DOHH2 (cell line): ENCODE data around the gene FZD10.

Experiments used
- H3F3A ChIP-seq: fragments of 200-600 bp; sonication (generic), shearing (Covaris generic); 2 replicates; pipeline ENCODE4 v1.6.0; 2016; ENCODE audit warnings: antibody characterized with exemption, mild to moderate bottlenecking; ENCODE audit not compliant: control insufficient read depth, insufficient read depth
- H3K27ac ChIP-seq: fragments of 200-600 bp; sonication (generic); 2 replicates; pipeline ENCODE4 v1.5.1; 2014; ENCODE audit warnings: low read depth, mild to moderate bottlenecking, low read length, moderate library complexity
- H3K27me3 ChIP-seq: fragments of 200-600 bp; sonication (generic); 2 replicates; pipeline ENCODE4 v1.6.1; 2014; ENCODE audit warnings: mild to moderate bottlenecking, low read length, mixed read lengths; ENCODE audit not compliant: control insufficient read depth
- H3K36me3 ChIP-seq: fragments of 200-600 bp; sonication (generic); 2 replicates; pipeline ENCODE4 v1.6.1; 2014; ENCODE audit warnings: mild to moderate bottlenecking, low read length, moderate library complexity, mixed read lengths; ENCODE audit not compliant: control insufficient read depth
- H3K4me1 ChIP-seq: fragments of 200-600 bp; sonication (generic); 2 replicates; pipeline ENCODE4 v1.6.1; 2014; ENCODE audit warnings: mild to moderate bottlenecking, low read length, mixed read lengths; ENCODE audit not compliant: control insufficient read depth
- H3K4me2 ChIP-seq: fragments of 200-600 bp; sonication (generic); 2 replicates; pipeline ENCODE4 v1.6.0; 2014; ENCODE audit warnings: mild to moderate bottlenecking, low read length, moderate library complexity
- H3K4me3 ChIP-seq: fragments of 200-600 bp; sonication (generic); 2 replicates; pipeline ENCODE4 v1.5.1; 2014; ENCODE audit warnings: mild to moderate bottlenecking, low read length, mixed read lengths
- H3K79me2 ChIP-seq: fragments of 200-600 bp; sonication (generic); 2 replicates; pipeline ENCODE4 v1.6.1; 2014; ENCODE audit warnings: mild to moderate bottlenecking, low read length, mixed read lengths; ENCODE audit not compliant: control insufficient read depth
- H3K9me2 ChIP-seq: fragments of 200-600 bp; sonication (generic); replicated peaks from 2 replicates; pipeline ENCODE4 v1.6.1; 2014; ENCODE audit warnings: mild to moderate bottlenecking, low read length, mixed read lengths; ENCODE audit not compliant: control insufficient read depth
- H3K9me3 ChIP-seq: fragments of 200-600 bp; sonication (generic); 2 replicates; pipeline ENCODE4 v1.6.1; 2014; ENCODE audit warnings: antibody characterized with exemption, low read length, mixed read lengths; ENCODE audit not compliant: control insufficient read depth, insufficient read depth
- H4K20me1 ChIP-seq: fragments of 200-600 bp; sonication (generic); 2 replicates; pipeline ENCODE4 v1.6.0; 2014; ENCODE audit warnings: low read depth, mild to moderate bottlenecking, antibody characterized with exemption, low read length, moderate library complexity; ENCODE audit not compliant: control insufficient read depth, insufficient read depth
- EZH2phosphoT487 ChIP-seq: fragments of 200-600 bp; sonication (generic); IDR thresholded peaks from 2 replicates; pipeline ENCODE4 v1.6.1; 2017; ENCODE audit warnings: borderline replicate concordance, mild to moderate bottlenecking, antibody characterized with exemption, low read length, moderate library complexity, mixed read lengths
- TF ChIP-seq, protein P1 (sequence below): fragments of 200-600 bp; sonication (generic); IDR thresholded peaks from one replicate; pipeline ENCODE4 v1.5.1; 2014; ENCODE audit warnings: antibody characterized with exemption, mild to moderate bottlenecking, low read depth, low read length; ENCODE audit not compliant: poor library complexity, severe bottlenecking

FZD10 gene

DNA sequence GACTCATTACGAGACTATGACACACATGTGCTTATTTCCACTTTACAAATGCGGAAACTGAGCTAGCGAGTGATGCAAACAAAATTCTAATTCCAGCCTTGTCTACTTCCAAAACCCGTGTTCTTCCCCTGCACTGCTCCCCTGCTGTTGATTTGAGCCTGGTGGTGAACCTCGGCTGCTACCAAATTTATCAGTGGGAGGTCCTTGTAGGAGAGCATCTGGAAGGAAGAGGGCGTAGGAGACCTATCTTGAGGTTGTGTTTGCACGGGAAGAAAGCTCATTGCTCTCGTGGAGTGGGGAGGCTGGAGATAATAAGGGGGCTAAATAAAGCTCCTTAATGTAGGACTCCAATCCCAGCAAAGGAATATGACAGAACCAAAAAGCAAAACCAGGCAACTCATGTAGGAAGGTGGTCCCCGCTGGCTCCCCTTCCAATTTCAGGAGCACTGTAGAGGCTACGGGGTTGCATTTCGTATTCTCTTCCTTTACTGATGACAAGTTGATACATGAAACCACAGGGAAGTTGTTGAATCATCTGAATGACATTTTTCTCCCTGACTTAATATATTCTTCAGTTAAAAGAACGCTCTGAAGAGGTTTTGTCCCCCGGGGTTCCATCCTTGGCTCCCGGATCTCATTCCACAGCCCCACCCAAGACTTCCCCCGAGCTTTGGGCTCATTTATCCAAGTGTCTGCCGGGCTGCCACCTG lies 52.6 kb downstream of the FZD10 start:
- H3K4me2 ChIP-seq: no peak overlapping the region
- H4K20me1 ChIP-seq: no peaks in the 10 kb centered on the region
- no peaks in the 10 kb centered on the region for H3K79me2 ChIP-seq
- no peaks in the 10 kb centered on the region for H3F3A ChIP-seq
- H3K27me3 ChIP-seq: no peaks in the 10 kb centered on the region
- H3K36me3 ChIP-seq: no peaks in the 10 kb centered on the region
- H3K4me1 ChIP-seq: no peaks in the 10 kb centered on the region
- no peak overlapping the region for H3K4me3 ChIP-seq
- no peak overlapping the region for H3K27ac ChIP-seq
- H3K9me2 ChIP-seq: no peaks in the 10 kb centered on the region
- TF ChIP-seq, protein P1, sequence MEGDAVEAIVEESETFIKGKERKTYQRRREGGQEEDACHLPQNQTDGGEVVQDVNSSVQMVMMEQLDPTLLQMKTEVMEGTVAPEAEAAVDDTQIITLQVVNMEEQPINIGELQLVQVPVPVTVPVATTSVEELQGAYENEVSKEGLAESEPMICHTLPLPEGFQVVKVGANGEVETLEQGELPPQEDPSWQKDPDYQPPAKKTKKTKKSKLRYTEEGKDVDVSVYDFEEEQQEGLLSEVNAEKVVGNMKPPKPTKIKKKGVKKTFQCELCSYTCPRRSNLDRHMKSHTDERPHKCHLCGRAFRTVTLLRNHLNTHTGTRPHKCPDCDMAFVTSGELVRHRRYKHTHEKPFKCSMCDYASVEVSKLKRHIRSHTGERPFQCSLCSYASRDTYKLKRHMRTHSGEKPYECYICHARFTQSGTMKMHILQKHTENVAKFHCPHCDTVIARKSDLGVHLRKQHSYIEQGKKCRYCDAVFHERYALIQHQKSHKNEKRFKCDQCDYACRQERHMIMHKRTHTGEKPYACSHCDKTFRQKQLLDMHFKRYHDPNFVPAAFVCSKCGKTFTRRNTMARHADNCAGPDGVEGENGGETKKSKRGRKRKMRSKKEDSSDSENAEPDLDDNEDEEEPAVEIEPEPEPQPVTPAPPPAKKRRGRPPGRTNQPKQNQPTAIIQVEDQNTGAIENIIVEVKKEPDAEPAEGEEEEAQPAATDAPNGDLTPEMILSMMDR: no peak
- no peak for TF ChIP-seq EZH2phosphoT487
- H3K9me3 ChIP-seq: peaks cover 4% of the 10 kb centered on the region; the same call in 1 of the 2 replicates
